Liver (tissue), 9 donors: ENCODE data around the gene ATP7B. TPM values are rescaled to one million over a fixed set of nuclear protein-coding genes. Genes with fewer than 3 reads are reported as not detected.

Experiments
- DNase-seq: peaks from one replicate; pipeline ENCODE4 v3.0.0-alpha.2; 2017; ENCODE audit warnings: low spot score
- H3K27ac ChIP-seq, 2 donors: one replicate each; pipeline ENCODE4 v1.7.0; 2013; ENCODE audit warnings: inconsistent platforms in 2 of 2, low read length in 2 of 2, control low read depth in 1 of 2, low read depth in 1 of 2, mild to moderate bottlenecking in 1 of 2
- H3K27me3 ChIP-seq, 4 donors: one replicate each; pipeline versions ENCODE4 v1.6.1 to v1.7.0; 2013; ENCODE audit warnings: low read length in 3 of 4, inconsistent platforms in 1 of 4, mild to moderate bottlenecking in 1 of 4, moderate library complexity in 1 of 4; ENCODE audit not compliant: control insufficient read depth in 4 of 4, insufficient read depth in 4 of 4
- H3K36me3 ChIP-seq, 4 donors: one replicate each; pipeline versions ENCODE4 v1.6.1 to v1.7.0; 2013; ENCODE audit warnings: low read length in 3 of 4, mild to moderate bottlenecking in 3 of 4, low read depth in 1 of 4, moderate library complexity in 1 of 4; ENCODE audit not compliant: control insufficient read depth in 4 of 4, insufficient read depth in 3 of 4
- H3K4me1 ChIP-seq, 4 donors: one replicate each; pipeline versions ENCODE4 v1.6.1 to v1.7.0; 2013; ENCODE audit warnings: low read length in 3 of 4, mild to moderate bottlenecking in 3 of 4, moderate library complexity in 1 of 4; ENCODE audit not compliant: control insufficient read depth in 4 of 4, insufficient read depth in 4 of 4
- H3K4me3 ChIP-seq, 3 donors: one replicate each; pipeline versions ENCODE4 v1.6.1 to v1.7.0; 2013; ENCODE audit warnings: low read length in 3 of 3, control low read depth in 1 of 3, low read depth in 1 of 3, mild to moderate bottlenecking in 1 of 3
- H3K9ac ChIP-seq, 2 donors: one replicate each; pipeline ENCODE4 v1.7.0; 2013; ENCODE audit warnings: low read length in 2 of 2, mild to moderate bottlenecking in 2 of 2, moderate library complexity in 2 of 2, control low read depth in 1 of 2, low read depth in 1 of 2
- H3K9me3 ChIP-seq, 4 donors: one replicate each; pipeline versions ENCODE4 v1.6.1 to v1.7.0; 2013; ENCODE audit warnings: low read length in 3 of 4; ENCODE audit not compliant: control insufficient read depth in 4 of 4
- ATF3 ChIP-seq: IDR thresholded peaks from 2 replicates; pipeline ENCODE4 v1.6.1; 2016; ENCODE audit warnings: antibody characterized with exemption
- CTCF ChIP-seq: fragments of 150-350 bp; IDR thresholded peaks from 2 replicates; pipeline ENCODE4 v1.5.1; 2017; ENCODE audit warnings: improper control_type of control experiment, low read depth, low read length; ENCODE audit not compliant: missing input control
- FOXA1 ChIP-seq: IDR thresholded peaks from 2 replicates; pipeline ENCODE4 v1.6.1; 2016; ENCODE audit warnings: antibody characterized with exemption
- GABPA ChIP-seq, 2 donors: IDR thresholded peaks in 1 of 2; conservative IDR thresholded peaks in 1 of 2; 2 replicates each; pipeline ENCODE4 v1.6.1; 2016; ENCODE audit warnings: antibody characterized with exemption in 2 of 2, mild to moderate bottlenecking in 1 of 2, moderate library complexity in 1 of 2
- HNF4A ChIP-seq, 2 donors: conservative IDR thresholded peaks; 2 replicates each; pipeline ENCODE4 v1.6.1; 2016; ENCODE audit warnings: antibody characterized with exemption in 2 of 2, mild to moderate bottlenecking in 2 of 2
- HNF4G ChIP-seq: IDR thresholded peaks from 2 replicates; pipeline ENCODE4 v1.6.1; 2016; ENCODE audit warnings: antibody characterized with exemption
- JUND ChIP-seq, 2 donors: IDR thresholded peaks; 2 replicates each; pipeline ENCODE4 v1.6.1; 2016; ENCODE audit warnings: antibody characterized with exemption in 2 of 2
- NR2F2 ChIP-seq: IDR thresholded peaks from 2 replicates; pipeline ENCODE4 v1.6.1; 2016; ENCODE audit warnings: antibody characterized with exemption
- RAD21 ChIP-seq, 2 donors: IDR thresholded peaks; 2 replicates each; pipeline ENCODE4 v1.6.1; 2016; ENCODE audit warnings: antibody characterized with exemption in 2 of 2, mild to moderate bottlenecking in 2 of 2
- REST ChIP-seq: IDR thresholded peaks from 2 replicates; pipeline ENCODE4 v1.6.1; 2016; ENCODE audit warnings: antibody characterized with exemption, mild to moderate bottlenecking
- RXRA ChIP-seq, 2 donors: IDR thresholded peaks; 2 replicates each; pipeline ENCODE4 v1.6.1; 2017 to 2018; ENCODE audit warnings: antibody characterized with exemption in 2 of 2, mild to moderate bottlenecking in 1 of 2
- TAF1 ChIP-seq: conservative IDR thresholded peaks from 2 replicates; pipeline ENCODE4 v1.6.1; 2016; ENCODE audit warnings: antibody characterized with exemption, mild to moderate bottlenecking
- YY1 ChIP-seq: IDR thresholded peaks from 2 replicates; pipeline ENCODE4 v1.6.1; 2016; ENCODE audit warnings: antibody characterized with exemption, mild to moderate bottlenecking
- ZBTB33 ChIP-seq: IDR thresholded peaks from 2 replicates; pipeline ENCODE4 v1.6.1; 2016; ENCODE audit warnings: antibody characterized with exemption
- WGBS: extraction: QIAGEN DNeasy Blood & Tissue Kit; methylation state at CpG from one replicate; pipeline ENCODE4 v1.1.7; 2013; 5-methylcytosine and 5-hydroxymethylcytosine counted together
- polyA plus RNA-seq, 2 donors: library from polyadenylated mRNA; stranded (reverse) in 1 of 2; unstranded in 1 of 2; fragments of 200-250 nt in 1 of 2; fragments of >200 nt in 1 of 2; fragmentation: Nextera tagmentation in 1 of 2; extraction: Ambion mirVana in 1 of 2; gene quantifications; one replicate each; pipeline versions ENCODE4 v1.2.1 to v1.2.3, GENCODE V29; 2013 to 2015
- total RNA-seq, 2 donors: library from RNA; depleted of rRNA; stranded (reverse); fragments of >200 nt; gene quantifications; one replicate each; pipeline ENCODE4 v1.2.3, GENCODE V29; 2014
- donor health status: healthy.
- donor health status: healthy.
- donor health status: healthy.
- donor health status: healthy.
- donor health status: healthy.

ATP7B gene
- total and polyA plus RNA-seq, 4 donors: 8.0 to 37.7 (median 22.1) TPM

GRCh38 chr13:52022356-52022755 is 11.1 kb upstream of the ATP7B start:
- 98% methylated on average over 2 of the region's 2 CpGs for WGBS
- H3K4me1 ChIP-seq: peaks cover 6 to 25% (median 22%) of the 10 kb centered on the region in 4 donors

GRCh38 chr13:52020191-52020590 is 8.9 kb upstream of the ATP7B start:
- no peaks in the 10 kb centered on the region for H3K27me3 ChIP-seq
- H3K36me3 ChIP-seq: peaks cover 3 to 21% (median 13%) of the 10 kb centered on the region in 4 donors

More at GRCh38 chr13:52022356-52022755, 11.1 kb upstream of the ATP7B start:
- H3K9me3 ChIP-seq: no peaks in the 10 kb centered on the region
- H3K9ac ChIP-seq: no peak overlapping the region
- no peak for DNase-seq
- TF ChIP-seq YY1 (no peak), TAF1 (no peak), RXRA (IDR thresholded peaks at IDR 0.05) (no peak), NR2F2 (no peak), ATF3 (no peak), JUND (IDR thresholded peaks at IDR 0.05) (no peak)
- H3K27me3 ChIP-seq: no peaks in the 10 kb centered on the region
- no peak overlapping the region for H3K4me3 ChIP-seq
- no peak overlapping the region for H3K27ac ChIP-seq
- H3K36me3 ChIP-seq: peaks cover 3 to 21% (median 13%) of the 10 kb centered on the region in 4 donors

More at GRCh38 chr13:52020191-52020590, 8.9 kb upstream of the ATP7B start:
- DNase-seq: no peak
- Histone ChIP-seq H3K4me3 (no peak overlapping the region), H3K9ac (no peak overlapping the region), H3K27ac (no peak overlapping the region), H3K4me1 (peaks cover 2 to 6% (median 4%) of the 10 kb centered on the region in 4 donors), H3K9me3 (no peaks in the 10 kb centered on the region)
- WGBS: 93% methylated on average over 3 of the region's 3 CpGs
- TF ChIP-seq RXRA (IDR thresholded peaks at IDR 0.05) (no peak), REST (no peak), ATF3 (no peak), CTCF (no peak), RAD21 (IDR thresholded peaks at IDR 0.05) (no peak), TAF1 (no peak), JUND (IDR thresholded peaks at IDR 0.05) (no peak), GABPA (IDR thresholded peaks at IDR 0.05 in 1 of 2, conservative IDR thresholded peaks at IDR 0.05 in 1 of 2) (no peak), NR2F2 (no peak), ZBTB33 (no peak), FOXA1 (no peak), HNF4G (no peak), HNF4A (conservative IDR thresholded peaks at IDR 0.05) (no peak), YY1 (no peak)
